GM04503 (cell line): ENCODE results near the gene SGCB.

Experiments used
- DNase-seq: peaks from one replicate; pipeline ENCODE4 v3.0.0-alpha.2; 2012; ENCODE audit warnings: low read depth

SGCB gene

DNA sequence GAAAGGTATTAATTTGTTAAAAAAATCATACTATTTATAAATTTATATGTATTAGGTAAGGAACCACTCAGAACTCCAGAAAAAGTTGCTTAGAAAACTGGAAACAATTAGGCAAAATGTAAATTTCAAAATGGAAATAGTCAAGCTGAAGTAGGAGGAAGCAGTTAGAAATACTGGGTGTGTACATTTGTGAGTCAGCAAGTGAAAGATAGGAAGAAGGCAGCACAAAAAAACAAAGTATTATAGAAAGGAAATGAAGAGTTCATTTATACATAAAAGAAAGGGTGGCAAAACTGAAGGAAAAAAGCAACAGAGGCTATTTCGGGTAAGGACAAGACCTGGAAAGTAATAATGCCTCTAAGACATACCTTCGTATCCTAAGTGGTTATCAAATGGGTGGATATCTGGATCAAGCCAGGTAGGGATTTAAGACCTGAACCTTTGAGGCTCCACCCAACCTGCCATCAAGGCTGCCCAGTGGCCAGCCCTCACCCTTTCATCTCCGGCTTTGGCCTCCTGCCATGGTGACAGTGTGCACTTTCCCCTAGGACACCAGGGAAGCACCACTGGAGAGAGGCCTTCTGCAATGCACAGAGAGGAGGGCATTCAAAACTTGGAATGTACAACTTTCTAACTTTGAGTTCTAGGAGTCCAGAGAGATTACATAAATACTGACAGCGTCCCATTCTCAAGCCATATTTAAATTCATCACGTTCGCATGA is 18.0 kb downstream of the SGCB start, which contains the start of gene LRRC66:
Gene LRRC66, minus strand, starts transcription at position 428 of the 722 bp plus-strand sequence. CDS start 2,750 bp downstream, outside the sequence.
- no peak for DNase-seq

GRCh38 chr4:52017814-52018213 is 20.3 kb downstream of the SGCB start:
- DNase-seq: no peak

DNA sequence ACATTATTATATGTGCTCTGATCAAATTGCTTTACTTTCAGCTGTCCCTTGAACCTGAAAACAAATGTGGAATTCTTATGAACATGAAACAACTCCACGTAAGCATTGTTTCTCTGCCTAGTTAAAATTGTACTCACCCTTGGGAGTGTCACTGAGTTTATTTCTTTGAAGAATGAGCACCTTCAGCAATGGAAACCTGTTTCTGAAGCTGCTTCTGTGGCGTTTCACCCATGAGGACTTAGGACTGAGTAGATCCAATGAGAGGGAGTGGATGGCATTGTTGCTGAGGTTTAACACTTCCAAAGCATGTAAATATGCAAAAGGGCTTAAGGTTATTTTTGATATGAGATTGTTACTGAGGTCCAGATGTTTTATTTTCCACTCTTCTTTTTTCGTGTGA is 21.1 kb downstream of the SGCB start:
- DNase-seq: no peak

DNA sequence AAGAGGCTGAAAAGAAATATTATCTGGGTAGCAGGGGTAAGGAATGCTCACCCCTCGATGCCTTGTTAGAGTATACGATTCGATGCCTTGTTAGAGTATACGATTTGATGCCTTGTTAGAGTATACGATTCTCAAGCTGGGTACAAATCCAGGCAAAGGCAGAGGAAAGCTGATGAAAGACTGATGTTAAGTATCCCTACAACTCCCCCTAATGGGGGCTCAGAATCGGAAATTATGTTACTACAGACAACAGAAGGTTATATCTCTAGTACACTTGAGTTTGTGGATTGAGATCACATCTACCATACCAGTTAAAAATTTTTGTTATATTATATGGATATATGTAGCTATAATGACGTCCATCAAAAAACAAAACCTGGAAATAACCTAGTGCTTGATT is 22.7 kb downstream of the SGCB start:
- DNase-seq: no peak

DNA sequence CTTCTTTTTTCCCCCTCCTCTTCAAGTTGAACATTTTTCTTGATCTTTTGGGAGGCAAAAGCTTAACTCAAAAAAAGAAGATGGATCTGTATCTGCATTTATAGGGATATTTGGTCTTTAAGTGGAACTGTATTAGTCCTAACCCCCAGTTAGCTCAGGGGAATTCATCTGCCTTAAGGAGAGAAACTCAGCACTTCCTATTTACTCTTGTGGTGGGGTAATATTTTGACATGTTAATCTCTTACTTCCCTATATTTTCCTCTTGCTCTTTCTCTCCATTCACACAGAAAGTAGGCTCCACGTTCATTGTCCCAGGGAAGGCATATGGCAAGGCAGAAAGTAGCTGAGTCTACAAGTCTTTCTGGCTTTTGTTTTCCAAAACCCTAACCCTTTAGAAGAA is 23.2 kb downstream of the SGCB start:
- no peak for DNase-seq

DNA sequence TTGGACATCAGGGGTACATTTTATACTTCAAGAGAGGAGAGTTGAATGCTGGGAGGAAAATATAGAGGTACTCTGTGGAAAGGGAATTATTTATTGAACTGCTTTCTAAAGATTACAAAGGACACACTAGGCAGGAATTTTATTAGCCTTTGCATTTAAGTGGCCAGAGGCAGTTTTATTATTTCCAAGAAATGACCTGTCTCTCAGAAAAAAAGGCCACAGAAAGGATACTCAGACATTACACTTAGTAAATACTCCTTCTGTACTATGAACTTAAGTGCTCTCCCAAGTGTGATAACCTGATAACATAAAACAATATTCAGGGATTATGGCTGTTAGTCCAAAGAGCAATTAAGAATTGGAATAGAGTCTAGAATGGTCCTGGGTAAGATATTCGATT is 25.4 kb downstream of the SGCB start:
- no peak for DNase-seq

- no peak for DNase-seq
Measured at GRCh38 chr4:52010986-52011385, 27.1 kb downstream of the SGCB start.

DNA sequence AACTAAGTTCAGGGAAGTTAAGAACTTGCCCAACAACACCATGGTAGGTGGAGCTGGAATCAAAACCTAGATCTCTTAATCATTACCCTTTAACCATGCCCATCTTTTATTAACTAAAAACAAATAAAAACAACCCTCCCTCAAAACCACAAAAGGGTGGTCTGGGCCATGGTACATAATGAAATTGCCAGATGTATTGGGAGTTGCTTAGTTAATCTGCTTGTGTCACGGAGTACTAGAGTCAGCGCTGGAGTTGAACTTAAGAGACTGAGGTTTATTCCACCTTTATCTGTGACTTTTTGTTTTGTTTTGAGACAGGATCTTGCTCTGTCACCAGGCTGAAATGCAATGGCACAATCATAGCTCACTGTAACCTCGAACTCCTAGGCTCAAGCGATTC is 31.2 kb downstream of the SGCB start:
- no peak for DNase-seq

- DNase-seq: no peak
Measured at GRCh38 chr4:52005604-52006273, 32.4 kb downstream of the SGCB start.

DNA sequence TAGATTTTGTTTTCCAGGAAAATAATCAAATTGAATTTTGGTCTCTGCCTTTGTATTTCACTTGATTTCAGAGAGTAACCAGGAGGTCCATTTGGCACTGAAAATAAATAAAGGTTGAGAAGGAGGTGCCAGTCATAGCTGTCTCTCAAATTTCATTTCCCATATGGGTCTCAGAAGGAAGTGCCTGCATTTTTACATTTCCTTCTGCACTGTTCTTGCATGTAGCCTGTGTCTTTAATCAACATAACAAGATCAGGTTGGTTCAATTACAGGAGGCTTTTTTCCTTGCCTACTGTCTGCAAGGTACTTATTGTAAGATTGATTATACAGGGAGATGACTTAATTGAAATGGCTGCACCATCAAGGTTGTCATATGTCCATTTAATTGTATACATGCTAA is 33.7 kb downstream of the SGCB start:
- no peak for DNase-seq

DNA sequence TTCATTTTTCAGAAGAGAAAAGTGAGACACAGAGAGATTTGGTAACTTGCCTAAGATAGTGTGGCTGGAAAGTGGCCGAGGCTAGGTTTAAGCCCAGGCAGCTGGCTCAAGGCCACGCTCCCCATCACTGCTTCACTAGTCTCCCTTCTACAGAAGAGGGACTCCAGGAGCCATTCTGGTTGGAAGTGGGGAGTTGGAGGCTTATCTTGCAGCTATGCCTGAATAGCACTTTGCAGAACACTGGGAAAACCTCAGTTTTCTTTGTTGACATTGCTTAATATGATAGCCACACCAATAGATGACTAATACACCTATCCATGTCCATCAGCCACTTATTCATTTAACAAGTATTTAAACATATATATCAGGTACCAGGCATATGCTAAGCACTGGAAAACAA is 36.5 kb downstream of the SGCB start:
- no peak for DNase-seq

DNA sequence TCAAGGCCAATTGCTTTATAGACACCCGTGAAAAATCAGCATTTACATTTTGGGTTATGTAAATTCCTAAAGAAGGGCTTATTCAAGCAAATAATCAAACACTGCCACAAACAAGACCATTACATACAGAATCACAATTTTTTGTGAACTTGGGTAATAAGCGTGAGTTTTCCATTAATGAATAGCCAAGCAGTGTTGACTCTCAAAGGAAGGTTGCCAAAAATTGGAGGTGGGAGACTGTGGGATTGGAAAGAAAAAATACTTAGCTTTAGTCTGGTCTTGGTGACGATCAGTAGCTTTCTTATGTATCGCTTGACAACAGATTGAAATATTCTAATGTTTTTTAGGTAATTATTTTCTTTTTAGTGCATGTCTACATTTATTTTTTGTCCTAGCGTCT is 38.8 kb downstream of the SGCB start:
- no peak for DNase-seq

DNA sequence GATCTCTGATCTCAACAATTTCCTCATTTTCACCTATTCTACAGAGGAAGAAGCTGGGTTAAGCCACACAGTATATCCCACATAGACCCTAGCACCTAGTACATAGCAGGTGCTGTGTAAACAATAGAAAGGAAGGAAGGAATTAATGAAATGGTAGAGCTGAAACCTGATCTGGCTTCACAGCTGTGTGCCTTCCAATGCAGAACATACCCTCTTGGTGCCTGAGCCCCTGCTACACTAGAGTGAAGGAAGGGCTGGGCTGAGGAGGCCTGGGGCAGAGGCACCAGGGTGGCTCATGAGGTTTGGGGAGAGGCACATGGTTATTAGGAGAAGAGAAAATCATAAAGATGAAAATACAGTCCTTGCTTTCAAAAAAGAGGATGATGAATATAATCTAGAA is 39.3 kb downstream of the SGCB start:
- DNase-seq: no peak

GRCh38 chr4:51997647-51998046 is 40.5 kb downstream of the SGCB start:
- DNase-seq: no peak

GRCh38 chr4:51995647-51996220 is 42.4 kb downstream of the SGCB start:
- DNase-seq: no peak
